Retinal pigment epithelial cell (primary cell): ENCODE measurements around the gene ASB4.
"Not testable (repeated sequence)": the region's sequence is repeated elsewhere in the genome, so short reads cannot be mapped to it uniquely, and the experiment has no call there.

Source experiments
- DNase-seq: peaks from one replicate; pipeline ENCODE4 v3.0.0-alpha.2; 2010; ENCODE audit warnings: low read depth
- H3K4me3 ChIP-seq: 2 replicates; pipeline ENCODE4 v1.5.1; 2011; ENCODE audit warnings: mild to moderate bottlenecking, low read length, control low read depth, moderate library complexity
- CTCF ChIP-seq: conservative IDR thresholded peaks from 2 replicates; pipeline ENCODE4 v1.5.1; 2011; ENCODE audit warnings: low read depth, low read length, control low read depth, inconsistent platforms

The ASB4 gene

GRCh38 chr7:95545673-95546072 lies 59.9 kb downstream of the ASB4 start:
- no peak overlapping the region for H3K4me3 ChIP-seq
- no peak for DNase-seq
- TF ChIP-seq CTCF: no peak

GRCh38 chr7:95546647-95547046 lies 60.9 kb downstream of the ASB4 start:
- H3K4me3 ChIP-seq: no peak overlapping the region
- no peak for TF ChIP-seq CTCF
- no peak for DNase-seq

- H3K4me3 ChIP-seq: no peak overlapping the region
- no peak for TF ChIP-seq CTCF
- no peak for DNase-seq
Measured at GRCh38 chr7:95547361-95548348, 61.9 kb downstream of the ASB4 start.

GRCh38 chr7:95549818-95550529 lies 64.2 kb downstream of the ASB4 start:
- TF ChIP-seq CTCF: no peak
- H3K4me3 ChIP-seq: no peak overlapping the region
- DNase-seq: peak; percentile 87

GRCh38 chr7:95550546-95550945 lies 64.8 kb downstream of the ASB4 start:
- DNase-seq: no peak
- TF ChIP-seq CTCF: no peak
- no peak overlapping the region for H3K4me3 ChIP-seq

GRCh38 chr7:95552010-95552926 lies 66.5 kb downstream of the ASB4 start:
- not testable (repeated sequence) for DNase-seq, H3K4me3 ChIP-seq

GRCh38 chr7:95553939-95554338 lies 68.2 kb downstream of the ASB4 start:
- TF ChIP-seq CTCF: no peak
- no peak for DNase-seq
- no peak overlapping the region for H3K4me3 ChIP-seq
